HCT116 (cell line): ENCODE data around the gene OOSP1.

Experiments used
- EGR1 ChIP-seq: IDR thresholded peaks from 2 replicates; pipeline ENCODE4 v1.6.1; 2012; ENCODE audit warnings: low read depth
- EZH2 ChIP-seq: fragments of 200-600 bp; sonication (generic); IDR thresholded peaks from 2 replicates; pipeline ENCODE4 v1.6.1; 2017; ENCODE audit warnings: antibody characterized with exemption, mixed run types
- EZH2phosphoT487 ChIP-seq: fragments of 200-600 bp; IDR thresholded peaks from 2 replicates; pipeline ENCODE4 v1.6.1; 2018; ENCODE audit warnings: antibody characterized with exemption, borderline replicate concordance
- POLR2A ChIP-seq: IDR thresholded peaks from 2 replicates; pipeline ENCODE4 v1.7.0; 2011; ENCODE audit warnings: borderline replicate concordance; ENCODE audit not compliant: insufficient read depth, insufficient read length; ENCODE audit errors: extremely low read depth
- TCF7L2 ChIP-seq: IDR thresholded peaks from 2 replicates; pipeline ENCODE4 v1.7.0; 2011; ENCODE audit warnings: borderline replicate concordance, inconsistent platforms; ENCODE audit not compliant: insufficient read depth, insufficient read length; ENCODE audit errors: extremely low read depth
- TF ChIP-seq, protein P1 (sequence below), 3 experiments: fragments of 200-600 bp in 1 of 3; sonication (generic) in 1 of 3; IDR thresholded peaks in 2 of 3; conservative IDR thresholded peaks in 1 of 3; 2 replicates each; pipeline ENCODE4 v1.5.1; 2012 to 2017; ENCODE audit warnings: low read depth in 2 of 3, low read length in 2 of 3, antibody characterized with exemption in 1 of 3, borderline replicate concordance in 1 of 3, control low read depth in 1 of 3, mild to moderate bottlenecking in 1 of 3, mixed read lengths in 1 of 3, mixed run types in 1 of 3, moderate library complexity in 1 of 3; ENCODE audit not compliant: insufficient read depth in 1 of 3
- TF ChIP-seq, protein P2 (sequence below): IDR thresholded peaks from 2 replicates; pipeline ENCODE4 v1.6.1; 2012; ENCODE audit warnings: low read depth

DNA sequence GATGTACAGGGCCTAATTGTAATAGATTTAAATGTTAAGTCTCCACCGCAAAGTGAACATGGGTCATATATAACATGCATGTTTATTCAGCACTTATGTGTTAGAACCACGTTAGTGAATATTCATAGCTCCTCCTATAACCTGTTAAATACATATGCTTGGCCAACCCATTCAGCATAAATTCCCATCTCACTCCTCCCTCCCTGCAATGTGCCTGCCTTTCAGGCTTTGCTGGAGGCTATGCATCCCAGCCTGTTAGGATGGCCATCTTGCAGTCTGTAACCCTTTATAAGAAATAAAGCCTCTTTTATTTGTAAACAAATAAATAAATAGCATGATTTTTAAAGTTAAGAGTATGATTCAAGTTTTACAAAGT, 23.9 kb downstream of the OOSP1 start:
- TF ChIP-seq EZH2phosphoT487 (no peak), EGR1 (no peak), TCF7L2 (no peak), POLR2A (no peak), EZH2 (no peak)
- TF ChIP-seq, protein P1, sequence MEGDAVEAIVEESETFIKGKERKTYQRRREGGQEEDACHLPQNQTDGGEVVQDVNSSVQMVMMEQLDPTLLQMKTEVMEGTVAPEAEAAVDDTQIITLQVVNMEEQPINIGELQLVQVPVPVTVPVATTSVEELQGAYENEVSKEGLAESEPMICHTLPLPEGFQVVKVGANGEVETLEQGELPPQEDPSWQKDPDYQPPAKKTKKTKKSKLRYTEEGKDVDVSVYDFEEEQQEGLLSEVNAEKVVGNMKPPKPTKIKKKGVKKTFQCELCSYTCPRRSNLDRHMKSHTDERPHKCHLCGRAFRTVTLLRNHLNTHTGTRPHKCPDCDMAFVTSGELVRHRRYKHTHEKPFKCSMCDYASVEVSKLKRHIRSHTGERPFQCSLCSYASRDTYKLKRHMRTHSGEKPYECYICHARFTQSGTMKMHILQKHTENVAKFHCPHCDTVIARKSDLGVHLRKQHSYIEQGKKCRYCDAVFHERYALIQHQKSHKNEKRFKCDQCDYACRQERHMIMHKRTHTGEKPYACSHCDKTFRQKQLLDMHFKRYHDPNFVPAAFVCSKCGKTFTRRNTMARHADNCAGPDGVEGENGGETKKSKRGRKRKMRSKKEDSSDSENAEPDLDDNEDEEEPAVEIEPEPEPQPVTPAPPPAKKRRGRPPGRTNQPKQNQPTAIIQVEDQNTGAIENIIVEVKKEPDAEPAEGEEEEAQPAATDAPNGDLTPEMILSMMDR (IDR thresholded peaks at IDR 0.05 in 2 of 3, conservative IDR thresholded peaks at IDR 0.05 in 1 of 3; ENCODE audit: borderline replicate concordance in 1 of 3, insufficient read depth in 1 of 3, low read depth in 2 of 3, low read length in 2 of 3), result no peak
- TF ChIP-seq, protein P2, sequence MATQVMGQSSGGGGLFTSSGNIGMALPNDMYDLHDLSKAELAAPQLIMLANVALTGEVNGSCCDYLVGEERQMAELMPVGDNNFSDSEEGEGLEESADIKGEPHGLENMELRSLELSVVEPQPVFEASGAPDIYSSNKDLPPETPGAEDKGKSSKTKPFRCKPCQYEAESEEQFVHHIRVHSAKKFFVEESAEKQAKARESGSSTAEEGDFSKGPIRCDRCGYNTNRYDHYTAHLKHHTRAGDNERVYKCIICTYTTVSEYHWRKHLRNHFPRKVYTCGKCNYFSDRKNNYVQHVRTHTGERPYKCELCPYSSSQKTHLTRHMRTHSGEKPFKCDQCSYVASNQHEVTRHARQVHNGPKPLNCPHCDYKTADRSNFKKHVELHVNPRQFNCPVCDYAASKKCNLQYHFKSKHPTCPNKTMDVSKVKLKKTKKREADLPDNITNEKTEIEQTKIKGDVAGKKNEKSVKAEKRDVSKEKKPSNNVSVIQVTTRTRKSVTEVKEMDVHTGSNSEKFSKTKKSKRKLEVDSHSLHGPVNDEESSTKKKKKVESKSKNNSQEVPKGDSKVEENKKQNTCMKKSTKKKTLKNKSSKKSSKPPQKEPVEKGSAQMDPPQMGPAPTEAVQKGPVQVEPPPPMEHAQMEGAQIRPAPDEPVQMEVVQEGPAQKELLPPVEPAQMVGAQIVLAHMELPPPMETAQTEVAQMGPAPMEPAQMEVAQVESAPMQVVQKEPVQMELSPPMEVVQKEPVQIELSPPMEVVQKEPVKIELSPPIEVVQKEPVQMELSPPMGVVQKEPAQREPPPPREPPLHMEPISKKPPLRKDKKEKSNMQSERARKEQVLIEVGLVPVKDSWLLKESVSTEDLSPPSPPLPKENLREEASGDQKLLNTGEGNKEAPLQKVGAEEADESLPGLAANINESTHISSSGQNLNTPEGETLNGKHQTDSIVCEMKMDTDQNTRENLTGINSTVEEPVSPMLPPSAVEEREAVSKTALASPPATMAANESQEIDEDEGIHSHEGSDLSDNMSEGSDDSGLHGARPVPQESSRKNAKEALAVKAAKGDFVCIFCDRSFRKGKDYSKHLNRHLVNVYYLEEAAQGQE, result no peak
